Lower lobe of right lung (tissue), 2 donors: ENCODE measurements around the gene LIN28A. TPM values are rescaled to one million over a fixed set of nuclear protein-coding genes. Genes with fewer than 3 reads are reported as not detected.
"Not testable (repeated sequence)": the region's sequence is repeated elsewhere in the genome, so short reads cannot be mapped to it uniquely, and the experiment has no call there.

Experiments
- ATAC-seq, 2 donors: fragments of 200-7000 bp; cut with Tn5 transposase; one replicate each; pipeline ENCODE4 v1.9.1; 2020 to 2022; ENCODE audit warnings: mild to moderate bottlenecking in 2 of 2, moderate library complexity in 2 of 2
- DNase-seq: peaks from one replicate; pipeline ENCODE4 v3.0.0-alpha.2; 2020
- H3K27ac ChIP-seq: fragments of 200-600 bp; one replicate; pipeline ENCODE4 v1.8.0; 2022
- H3K27me3 ChIP-seq: fragments of 200-600 bp; one replicate; pipeline ENCODE4 v1.8.0; 2022; ENCODE audit warnings: low read depth
- H3K36me3 ChIP-seq: fragments of 200-600 bp; one replicate; pipeline ENCODE4 v1.8.0; 2022; ENCODE audit warnings: mild to moderate bottlenecking
- H3K4me1 ChIP-seq: fragments of 200-600 bp; one replicate; pipeline ENCODE4 v1.8.0; 2022
- H3K4me3 ChIP-seq: fragments of 200-600 bp; one replicate; pipeline ENCODE4 v1.8.0; 2022; ENCODE audit warnings: mild to moderate bottlenecking
- H3K9me3 ChIP-seq: fragments of 200-600 bp; one replicate; pipeline ENCODE4 v1.8.0; 2022
- intact Hi-C: fragments of 100-400 bp; cut with DNase I; formaldehyde crosslinking; loops from one replicate; pipeline ENCODE4 v1.11.0; 2022
- total RNA-seq: library from RNA; stranded (reverse); fragmentation: NEBNext Ultra II Directional; extraction: Animal tissue kit (Norgen Biotek cat#: 25700); gene quantifications from one replicate; pipeline ENCODE4 v1.2.1, GENCODE V29; 2021
- TF ChIP-seq, protein P1 (sequence below): fragments of 200-600 bp; IDR thresholded peaks from one replicate; pipeline ENCODE4 v1.8.0; 2022; ENCODE audit warnings: antibody characterized with exemption, mild to moderate bottlenecking
- donor health status: DM: no; HTN: yes; CAD: no; lungs with severe emphysema.

LIN28A gene
- total RNA-seq, 1 donor from 2014 or later: not detected

DNA sequence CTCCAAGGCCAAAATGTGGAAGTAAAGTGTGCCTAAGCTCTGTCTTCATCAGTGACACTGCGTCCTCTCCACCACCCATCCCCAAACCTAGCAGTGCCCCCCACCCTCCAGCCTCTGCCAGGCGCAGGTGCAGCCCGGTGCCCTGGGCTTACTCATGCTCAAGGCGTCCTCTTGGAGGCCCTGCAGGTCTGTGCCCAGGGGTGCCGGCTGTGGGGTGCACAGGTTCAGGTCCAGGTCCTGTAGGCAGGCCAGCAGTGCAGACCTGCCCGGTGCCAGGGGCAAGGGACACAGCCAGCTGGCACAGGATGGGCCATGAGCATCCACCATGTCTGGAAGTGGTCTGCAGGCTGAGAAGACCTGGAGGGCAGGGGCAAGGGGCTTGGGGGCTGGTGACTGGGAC lies 43.2 kb upstream of the LIN28A start:
- peaks cover 7% of the 10 kb centered on the region for H3K4me1 ChIP-seq
- ATAC-seq (no peak), DNase-seq (no peak)
- no peak overlapping the region for H3K4me3 ChIP-seq
- intact Hi-C loops: no loop called here
- no peak overlapping the region for H3K27ac ChIP-seq
- TF ChIP-seq, protein P1, sequence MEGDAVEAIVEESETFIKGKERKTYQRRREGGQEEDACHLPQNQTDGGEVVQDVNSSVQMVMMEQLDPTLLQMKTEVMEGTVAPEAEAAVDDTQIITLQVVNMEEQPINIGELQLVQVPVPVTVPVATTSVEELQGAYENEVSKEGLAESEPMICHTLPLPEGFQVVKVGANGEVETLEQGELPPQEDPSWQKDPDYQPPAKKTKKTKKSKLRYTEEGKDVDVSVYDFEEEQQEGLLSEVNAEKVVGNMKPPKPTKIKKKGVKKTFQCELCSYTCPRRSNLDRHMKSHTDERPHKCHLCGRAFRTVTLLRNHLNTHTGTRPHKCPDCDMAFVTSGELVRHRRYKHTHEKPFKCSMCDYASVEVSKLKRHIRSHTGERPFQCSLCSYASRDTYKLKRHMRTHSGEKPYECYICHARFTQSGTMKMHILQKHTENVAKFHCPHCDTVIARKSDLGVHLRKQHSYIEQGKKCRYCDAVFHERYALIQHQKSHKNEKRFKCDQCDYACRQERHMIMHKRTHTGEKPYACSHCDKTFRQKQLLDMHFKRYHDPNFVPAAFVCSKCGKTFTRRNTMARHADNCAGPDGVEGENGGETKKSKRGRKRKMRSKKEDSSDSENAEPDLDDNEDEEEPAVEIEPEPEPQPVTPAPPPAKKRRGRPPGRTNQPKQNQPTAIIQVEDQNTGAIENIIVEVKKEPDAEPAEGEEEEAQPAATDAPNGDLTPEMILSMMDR: no peak
- no peaks in the 10 kb centered on the region for H3K9me3 ChIP-seq
- peaks cover 26% of the 10 kb centered on the region for H3K27me3 ChIP-seq
- H3K36me3 ChIP-seq: no peaks in the 10 kb centered on the region

DNA sequence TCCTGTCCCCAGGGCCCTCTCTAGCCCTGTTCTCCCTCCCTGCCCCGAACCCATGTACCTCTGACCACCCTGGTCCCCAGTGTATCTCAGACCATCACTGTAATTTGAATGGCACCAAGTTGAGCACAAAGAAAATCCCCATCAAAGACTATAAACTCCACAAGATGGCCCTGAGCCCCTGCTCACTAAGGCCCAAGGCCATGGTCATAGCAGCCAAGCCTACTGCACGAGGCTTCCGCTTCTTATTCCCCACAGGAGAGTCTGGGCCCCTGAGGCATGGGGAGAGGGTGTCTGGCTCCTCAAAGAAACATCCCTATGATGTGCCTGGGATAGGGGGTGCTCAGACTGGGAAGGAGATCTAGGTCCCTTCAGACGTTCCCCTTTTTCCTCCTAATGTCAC lies 42.6 kb upstream of the LIN28A start:
- H3K27me3 ChIP-seq: peaks cover 22% of the 10 kb centered on the region
- H3K4me3 ChIP-seq: no peak overlapping the region
- DNase-seq (no peak), ATAC-seq (no peak)
- TF ChIP-seq, protein P1: no peak
- no peaks in the 10 kb centered on the region for H3K36me3 ChIP-seq
- intact Hi-C loops: no loop called here
- H3K27ac ChIP-seq: no peak overlapping the region
- H3K9me3 ChIP-seq: no peaks in the 10 kb centered on the region
- peaks cover 7% of the 10 kb centered on the region for H3K4me1 ChIP-seq

DNA sequence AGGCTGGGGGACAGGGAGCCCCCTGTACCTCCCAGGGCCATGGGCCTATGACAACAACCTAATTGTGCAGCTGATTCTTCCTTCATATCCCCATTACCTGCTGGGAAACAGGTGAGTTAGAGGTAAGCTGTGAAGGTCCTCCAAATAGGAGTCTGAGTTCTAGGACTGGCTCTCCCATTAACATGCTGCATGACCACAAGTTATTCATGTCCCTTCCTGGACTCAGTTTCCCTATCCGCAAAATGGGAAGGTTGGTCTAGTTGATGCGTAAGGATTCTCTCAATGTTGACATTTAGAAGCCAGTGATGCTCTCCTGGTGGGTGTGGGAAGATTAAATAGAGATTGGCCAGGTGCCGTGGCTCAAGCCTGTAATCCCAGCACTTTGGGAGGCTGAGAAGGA lies 42.1 kb upstream of the LIN28A start:
- Histone ChIP-seq H3K4me1 (peaks cover 7% of the 10 kb centered on the region), H3K9me3 (no peaks in the 10 kb centered on the region), H3K36me3 (no peaks in the 10 kb centered on the region), H3K27me3 (peaks cover 22% of the 10 kb centered on the region), H3K4me3 (no peak overlapping the region), H3K27ac (no peak overlapping the region)
- DNase-seq (no peak), ATAC-seq (no peak)
- intact Hi-C loops: no loop called here
- TF ChIP-seq, protein P1: no peak

DNA sequence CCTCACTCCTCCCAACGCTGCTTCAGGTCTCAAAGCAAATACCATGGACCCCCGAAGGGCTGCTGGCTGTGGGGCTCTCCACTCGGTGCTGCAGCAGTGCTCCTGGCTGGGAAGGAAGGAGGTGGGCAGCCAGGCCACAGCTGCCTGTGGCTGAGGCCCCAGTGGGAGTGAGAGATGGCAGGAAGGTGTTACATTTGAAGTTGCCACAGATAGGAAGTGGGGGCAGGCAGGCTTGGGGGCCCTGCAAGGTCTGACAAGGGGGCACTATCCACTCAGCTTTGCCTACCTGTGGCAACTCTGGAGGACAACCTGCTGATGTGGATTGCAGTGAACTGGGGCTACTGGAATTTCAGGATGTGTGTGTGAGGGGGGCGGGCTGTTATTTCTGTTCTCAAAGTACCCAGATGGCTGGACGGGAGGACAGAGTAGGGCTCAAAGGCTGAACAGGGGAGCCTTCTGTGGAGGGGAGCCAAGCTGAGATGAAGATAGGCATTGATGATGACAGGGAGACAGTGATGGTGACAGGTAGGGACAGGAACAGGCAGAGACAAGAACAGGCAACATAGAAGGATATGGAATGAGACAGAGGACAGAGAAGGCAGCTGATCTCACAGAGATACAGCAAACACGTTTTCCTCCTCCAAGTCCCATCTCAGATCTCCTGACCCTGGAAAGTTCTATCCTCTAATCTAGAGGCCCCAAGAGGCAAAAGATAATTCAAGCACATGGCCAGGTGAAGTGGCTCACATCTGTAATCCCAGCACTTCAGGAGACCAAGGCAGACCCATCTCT lies 39.8 kb upstream of the LIN28A start:
- TF ChIP-seq, protein P1: no peak
- no peak overlapping the region for H3K27ac ChIP-seq
- DNase-seq (no peak), ATAC-seq (no peak)
- H3K9me3 ChIP-seq: no peaks in the 10 kb centered on the region
- intact Hi-C loops: no loop called here
- H3K27me3 ChIP-seq: peaks cover 4% of the 10 kb centered on the region
- no peak overlapping the region for H3K4me3 ChIP-seq
- H3K36me3 ChIP-seq: no peaks in the 10 kb centered on the region
- H3K4me1 ChIP-seq: no peaks in the 10 kb centered on the region

DNA sequence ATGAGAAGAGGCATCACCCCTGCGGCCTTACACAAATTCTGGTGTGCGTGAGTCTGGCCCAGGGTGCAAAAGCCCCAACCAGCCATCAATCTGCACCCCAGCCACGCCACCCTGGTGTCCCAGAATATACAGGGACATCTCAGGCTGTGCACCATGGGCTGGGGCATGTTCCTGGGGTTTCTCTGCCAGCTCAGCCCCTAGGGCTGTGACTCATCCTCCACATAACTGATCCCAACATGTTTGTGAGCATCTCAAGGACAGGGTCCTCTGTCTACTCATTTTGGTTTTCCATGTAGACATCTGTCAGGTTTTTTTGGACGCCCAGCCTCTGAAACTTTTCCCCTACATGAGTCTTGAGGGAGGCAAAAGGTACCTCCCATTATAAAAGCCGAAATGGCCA lies 38.6 kb upstream of the LIN28A start:
- intact Hi-C loops: no loop called here
- TF ChIP-seq, protein P1: no peak

DNA sequence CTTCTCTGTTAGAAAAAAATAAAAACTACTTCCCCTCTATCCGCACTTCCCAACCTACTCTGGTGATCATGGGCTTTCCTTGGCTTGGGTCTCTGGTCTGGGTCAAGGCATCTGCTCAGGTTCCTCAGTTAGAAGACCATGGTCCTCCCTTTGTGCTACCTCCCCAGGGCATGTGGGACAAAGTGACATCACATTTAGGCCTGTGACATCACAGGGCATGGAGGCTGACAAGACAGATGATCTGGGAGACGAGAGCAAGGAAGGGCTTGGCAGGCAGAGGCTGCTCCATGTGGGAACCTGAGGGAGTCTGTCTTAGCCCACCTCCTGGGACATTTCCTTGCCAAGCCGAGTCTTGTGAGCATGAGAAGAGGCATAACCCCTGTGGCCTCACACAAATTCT lies 38.0 kb upstream of the LIN28A start, which contains the start of gene ZNF683:
TSS of gene ZNF683 (minus strand) at position 140 of the 400 bp plus-strand sequence. CDS start 4,179 bp downstream, outside the sequence.
- DNase-seq (peak; percentile 4), ATAC-seq (peak in 1 of 2 donors; percentile 9)
- H3K36me3 ChIP-seq, H3K4me1 ChIP-seq, H3K27ac ChIP-seq, intact Hi-C loops, H3K9me3 ChIP-seq, H3K4me3 ChIP-seq, H3K27me3 ChIP-seq: not testable (repeated sequence)

More for the DNA sequence above, 38.6 kb upstream of the LIN28A start:
- H3K4me1 ChIP-seq: no peaks in the 10 kb centered on the region
- H3K27ac ChIP-seq: no peak overlapping the region
- no peak overlapping the region for H3K4me3 ChIP-seq
- no peaks in the 10 kb centered on the region for H3K36me3 ChIP-seq
- H3K9me3 ChIP-seq: no peaks in the 10 kb centered on the region
- H3K27me3 ChIP-seq: peaks cover 4% of the 10 kb centered on the region
- no peak for ATAC-seq
- DNase-seq: no peak
